HG03196 (cell line): Measurements from ENCODE around the gene GULP1.

Experiments
- ATAC-seq: cut with Tn5 transposase; IDR thresholded peaks from one replicate; pipeline ENCODE4 v1.9.1; 2021; ENCODE audit not compliant: unreplicated experiment

Gene GULP1

DNA sequence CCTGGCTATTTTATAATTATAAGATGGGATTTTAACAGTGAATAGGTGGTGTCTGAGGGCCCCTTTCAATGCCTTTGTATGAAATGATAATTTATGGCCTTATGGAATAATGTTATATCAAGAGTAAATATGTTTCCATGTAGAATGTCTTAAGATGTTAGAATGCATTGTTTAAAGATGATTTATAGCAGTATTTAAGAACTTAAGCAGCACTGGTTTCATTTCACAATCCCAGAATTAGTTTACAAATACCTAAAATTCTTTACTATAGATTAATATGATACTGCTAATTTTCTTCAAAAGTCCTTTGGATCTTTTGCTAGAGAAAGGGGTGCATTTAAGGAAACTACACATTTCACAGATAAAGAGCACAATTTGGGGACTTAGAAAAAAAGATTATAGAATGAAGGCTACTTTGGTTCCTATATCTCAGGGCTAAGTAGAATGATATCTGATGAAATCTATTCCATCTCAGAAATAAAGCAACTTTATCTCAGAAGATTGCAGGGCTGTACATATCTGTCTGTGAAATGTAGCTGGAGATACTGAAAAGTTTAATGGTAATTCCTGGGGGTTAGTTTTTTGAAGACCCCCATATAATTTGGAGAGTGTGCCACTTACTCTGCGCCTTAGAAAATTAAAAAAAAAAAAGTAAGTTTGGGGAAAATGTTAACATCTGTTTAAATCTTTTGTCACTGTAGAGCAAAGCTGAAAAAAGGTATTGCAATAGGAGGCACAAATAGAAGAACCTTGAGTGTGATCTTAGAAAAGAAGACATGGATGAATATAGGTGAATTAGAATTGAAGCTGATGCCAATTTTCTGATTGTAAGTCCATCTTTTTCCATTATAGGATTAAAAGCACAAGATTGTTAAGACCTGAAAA is 123.4 kb downstream of the GULP1 start:
- no peak for ATAC-seq

GRCh38 chr2:188415754-188416083 is 124.0 kb downstream of the GULP1 start:
- peak; percentile 72 for ATAC-seq

DNA sequence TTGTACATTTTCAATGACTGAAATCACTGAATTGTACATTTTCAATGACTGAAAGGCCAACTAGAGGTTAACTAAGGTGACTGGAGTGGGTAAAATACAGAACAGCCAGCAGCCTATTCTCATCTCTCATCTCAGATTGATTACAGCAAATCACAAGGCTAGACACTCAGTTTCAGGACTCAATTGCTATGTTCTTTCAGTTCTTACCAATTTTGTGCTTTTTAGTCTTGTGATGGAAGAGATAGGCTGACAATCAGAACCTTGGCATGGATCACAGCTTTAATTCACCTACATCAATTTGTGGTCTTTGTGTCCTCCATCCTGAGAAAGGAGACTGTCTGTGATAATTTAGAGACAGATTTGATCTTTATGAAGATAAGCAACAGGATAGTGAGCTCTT is 124.7 kb downstream of the GULP1 start:
- ATAC-seq = peak; percentile 53

DNA sequence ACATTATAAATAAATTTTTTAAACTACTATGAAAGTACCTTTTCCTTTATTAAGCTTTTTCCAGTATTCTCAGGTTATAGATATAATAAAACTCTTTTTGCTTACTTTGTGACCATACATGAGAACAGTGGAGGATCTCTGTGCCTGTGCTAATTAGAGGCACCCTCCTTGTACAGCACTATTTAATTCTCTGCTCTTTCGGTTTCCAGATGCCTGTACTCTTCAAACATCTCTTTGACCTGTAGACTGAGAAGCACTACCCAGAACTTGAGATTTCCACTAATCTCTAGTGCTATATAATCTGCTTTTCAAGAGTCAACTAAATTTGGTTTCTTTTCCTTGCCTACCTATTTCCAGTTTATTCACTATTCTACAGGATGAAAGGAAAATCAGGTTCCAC is 131.1 kb downstream of the GULP1 start:
- ATAC-seq = no peak

- ATAC-seq = no peak
Observed at GRCh38 chr2:188425266-188425665, 133.6 kb downstream of the GULP1 start.

- ATAC-seq = no peak
Observed at GRCh38 chr2:188426121-188426520, 134.4 kb downstream of the GULP1 start.

GRCh38 chr2:188430705-188431104 is 139.0 kb downstream of the GULP1 start:
- ATAC-seq = no peak

GRCh38 chr2:188434018-188434417 is 142.3 kb downstream of the GULP1 start:
- ATAC-seq = no peak

- no peak for ATAC-seq
Observed at GRCh38 chr2:188435115-188435514, 143.4 kb downstream of the GULP1 start.

GRCh38 chr2:188437537-188437936 is 145.9 kb downstream of the GULP1 start:
- ATAC-seq = no peak

GRCh38 chr2:188439986-188440385 is 148.3 kb downstream of the GULP1 start:
- ATAC-seq = no peak

DNA sequence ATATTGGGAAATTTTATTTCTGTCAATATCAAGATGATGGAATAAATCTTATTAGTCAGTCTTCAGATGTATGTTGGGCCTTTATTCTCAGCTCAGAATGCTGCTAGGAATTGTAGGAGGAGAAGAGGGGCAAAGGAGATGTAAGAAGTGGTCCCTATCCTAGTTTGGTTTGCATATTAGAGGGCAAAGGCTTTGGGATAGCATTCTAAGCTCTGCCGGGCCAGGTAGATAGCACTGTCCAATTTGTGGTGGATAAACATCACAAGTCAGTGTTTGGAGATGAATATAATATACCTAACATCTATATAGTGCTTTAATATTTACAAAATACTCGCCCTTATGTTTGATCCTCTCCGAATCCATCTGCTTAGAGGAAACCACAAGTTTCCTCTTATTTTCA is 149.2 kb downstream of the GULP1 start:
- ATAC-seq = no peak

GRCh38 chr2:188441288-188441947 is 149.7 kb downstream of the GULP1 start:
- no peak for ATAC-seq

- no peak for ATAC-seq
Observed at GRCh38 chr2:188443207-188443606, 151.5 kb downstream of the GULP1 start.

DNA sequence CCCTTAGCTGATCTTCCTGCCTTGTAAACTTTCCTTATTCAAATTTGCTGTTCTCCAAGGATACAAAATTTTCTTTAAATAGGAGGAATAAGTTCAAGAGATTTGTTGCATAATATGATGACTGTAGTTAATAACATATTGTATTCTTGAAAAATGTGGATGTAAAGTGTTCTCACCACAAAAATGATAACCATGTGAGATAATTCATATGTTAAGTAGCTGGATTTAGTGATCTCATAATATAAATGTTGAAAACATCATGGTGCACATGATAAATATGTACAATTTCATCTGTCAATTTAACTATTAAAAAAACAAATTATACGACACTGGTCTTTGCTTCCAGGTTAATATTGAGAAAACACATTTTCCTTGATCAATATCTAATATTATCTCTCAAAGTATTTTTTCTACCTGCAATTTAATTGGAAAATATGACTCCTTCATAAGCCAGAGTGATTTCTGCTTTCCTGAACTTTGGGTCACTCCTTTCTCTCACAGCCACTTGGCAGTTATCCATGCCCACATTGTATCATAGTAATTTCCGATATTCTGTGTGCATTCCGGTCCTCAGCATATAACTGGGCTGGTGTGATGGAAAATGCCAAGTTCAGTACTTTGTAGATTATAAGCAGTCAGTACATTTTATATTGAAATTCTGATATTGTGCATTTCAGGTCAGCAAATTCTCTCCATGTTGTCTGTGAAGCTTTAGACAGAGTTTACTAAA is 152.6 kb downstream of the GULP1 start:
- ATAC-seq = no peak

GRCh38 chr2:188449561-188449960 is 157.9 kb downstream of the GULP1 start:
- no peak for ATAC-seq

DNA sequence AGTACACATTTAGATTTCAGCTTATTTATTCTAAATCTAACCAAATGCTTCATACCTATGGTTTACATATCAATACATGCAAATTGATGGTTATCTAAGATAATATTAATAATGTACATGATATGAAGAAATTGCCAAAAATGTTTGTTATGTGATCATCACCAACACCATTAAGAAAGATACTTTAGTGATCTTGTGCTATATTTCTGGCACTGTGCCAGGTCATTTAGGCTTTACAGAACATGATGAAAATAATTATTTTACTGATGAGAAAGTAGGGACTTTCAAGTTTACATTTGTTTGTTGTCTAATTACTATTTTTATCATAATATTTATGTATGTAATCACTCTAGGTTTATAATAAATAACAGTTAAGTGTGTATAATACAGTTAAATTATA is 158.3 kb downstream of the GULP1 start:
- ATAC-seq = no peak

- no peak for ATAC-seq
Observed at GRCh38 chr2:188450732-188451483, 159.2 kb downstream of the GULP1 start.

GRCh38 chr2:188452084-188452483 is 160.4 kb downstream of the GULP1 start:
- ATAC-seq = no peak

DNA sequence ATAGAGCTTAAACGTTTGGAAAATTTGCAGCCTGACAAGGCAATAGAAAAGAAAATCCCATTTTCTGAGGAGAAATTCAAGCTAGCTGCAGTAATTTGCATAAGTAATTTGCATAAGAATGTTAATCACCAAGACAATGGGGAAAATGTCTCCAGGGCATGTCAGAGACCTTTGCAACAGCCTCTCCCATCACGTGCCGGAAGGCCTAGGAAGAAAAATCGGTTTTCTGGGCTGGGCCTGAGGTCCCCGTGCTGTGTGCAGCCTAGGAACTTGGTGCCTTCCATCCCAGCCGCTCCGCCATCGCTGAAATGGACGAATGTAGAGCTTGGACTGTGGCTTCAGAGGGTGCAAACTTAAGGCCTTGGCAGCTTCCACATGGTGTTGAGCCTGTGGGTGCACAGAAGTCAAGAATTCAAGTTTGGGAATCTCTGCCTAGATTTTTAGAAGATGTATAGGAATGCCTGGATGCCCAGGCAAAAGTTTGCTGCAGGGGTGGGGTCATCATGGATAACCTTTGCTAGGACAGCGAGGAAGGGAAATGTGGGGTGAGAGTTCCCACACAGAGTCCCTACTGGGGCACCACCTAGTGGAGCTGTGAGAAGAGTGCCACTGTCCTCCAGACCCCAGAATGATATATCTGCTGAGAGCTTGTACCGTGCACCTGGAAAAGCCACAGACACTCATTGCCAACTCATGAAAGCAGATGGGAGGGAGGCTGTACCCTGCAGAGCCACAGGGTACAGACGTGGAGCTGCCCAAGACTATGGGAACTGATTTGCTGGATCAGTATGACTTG is 164.6 kb downstream of the GULP1 start:
- no peak for ATAC-seq
